ENCODE data around the gene PHC2. TPM values are rescaled to one million over a fixed set of nuclear protein-coding genes. Genes with fewer than 3 reads are reported as not detected.

Gene PHC2
- total RNA-seq, 1 donor from 2014 or later, result 48.0 TPM

GRCh38 chr1:33454646-33455282 is 23.9 kb upstream of the PHC2 start:
- ATAC-seq (no peak), DNase-seq (ENCODE audit: low spot score) (no peak)

DNA sequence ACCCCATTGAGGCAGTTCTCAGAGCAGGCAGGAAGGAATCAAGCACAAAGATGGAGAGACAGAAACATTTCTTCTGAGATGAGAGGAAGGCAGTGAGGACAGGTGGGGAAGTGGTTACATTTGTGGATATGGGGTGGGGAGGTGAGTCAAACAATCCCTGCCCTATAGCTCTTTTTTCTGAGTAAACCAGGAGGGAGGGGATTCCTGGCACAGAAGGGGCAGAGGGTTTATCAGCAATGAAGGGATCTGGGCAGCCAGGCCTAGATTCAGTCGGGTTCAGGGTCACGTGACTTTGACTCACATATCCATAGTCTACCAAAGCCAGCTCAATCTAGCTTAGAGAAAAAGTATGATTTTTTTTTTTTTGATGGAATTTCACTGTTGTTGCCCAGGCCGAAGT is 15.7 kb upstream of the PHC2 start:
- DNase-seq (ENCODE audit: low spot score), result no peak
- no peak for ATAC-seq

GRCh38 chr1:33445108-33445507 is 14.2 kb upstream of the PHC2 start:
- DNase-seq (ENCODE audit: low spot score) (no peak), ATAC-seq (no peak)

- ATAC-seq, result peak; percentile 57
- no peak for DNase-seq (ENCODE audit: low spot score)
Measured at GRCh38 chr1:33443705-33444180, 12.8 kb upstream of the PHC2 start.

DNA sequence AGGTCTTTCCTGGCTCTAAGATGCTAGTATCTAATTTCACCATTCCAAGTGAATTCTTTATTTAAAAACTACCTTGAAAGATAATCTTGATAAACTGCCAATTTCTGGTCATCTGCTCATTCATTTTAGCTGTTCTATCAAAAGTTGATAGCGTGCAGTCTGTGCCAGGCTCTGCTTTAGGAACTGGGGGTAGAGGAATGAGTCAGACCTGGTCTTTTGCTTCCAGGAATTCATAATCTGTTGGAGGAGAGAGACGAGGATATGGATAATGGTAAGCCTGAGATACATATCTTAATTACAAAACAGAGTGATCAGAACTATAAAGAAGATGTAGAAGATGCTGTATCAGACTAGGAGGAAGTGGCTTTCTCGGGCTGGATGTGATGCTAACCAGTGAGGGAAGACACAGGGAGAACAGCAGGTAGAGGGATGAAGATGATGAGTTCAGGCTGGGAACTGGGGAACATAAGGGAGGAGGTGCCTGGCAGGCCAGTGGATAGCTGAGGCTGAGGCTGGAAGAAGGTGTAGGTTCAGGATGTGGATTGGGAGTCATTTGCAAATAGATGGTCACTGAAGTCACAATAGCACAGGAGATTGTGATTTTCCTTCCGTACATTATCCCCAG is 12.3 kb upstream of the PHC2 start:
- ATAC-seq (no peak), DNase-seq (ENCODE audit: low spot score) (no peak)

- no peak for DNase-seq (ENCODE audit: low spot score)
- no peak for ATAC-seq
Measured at GRCh38 chr1:33442141-33442540, 11.2 kb upstream of the PHC2 start.

DNA sequence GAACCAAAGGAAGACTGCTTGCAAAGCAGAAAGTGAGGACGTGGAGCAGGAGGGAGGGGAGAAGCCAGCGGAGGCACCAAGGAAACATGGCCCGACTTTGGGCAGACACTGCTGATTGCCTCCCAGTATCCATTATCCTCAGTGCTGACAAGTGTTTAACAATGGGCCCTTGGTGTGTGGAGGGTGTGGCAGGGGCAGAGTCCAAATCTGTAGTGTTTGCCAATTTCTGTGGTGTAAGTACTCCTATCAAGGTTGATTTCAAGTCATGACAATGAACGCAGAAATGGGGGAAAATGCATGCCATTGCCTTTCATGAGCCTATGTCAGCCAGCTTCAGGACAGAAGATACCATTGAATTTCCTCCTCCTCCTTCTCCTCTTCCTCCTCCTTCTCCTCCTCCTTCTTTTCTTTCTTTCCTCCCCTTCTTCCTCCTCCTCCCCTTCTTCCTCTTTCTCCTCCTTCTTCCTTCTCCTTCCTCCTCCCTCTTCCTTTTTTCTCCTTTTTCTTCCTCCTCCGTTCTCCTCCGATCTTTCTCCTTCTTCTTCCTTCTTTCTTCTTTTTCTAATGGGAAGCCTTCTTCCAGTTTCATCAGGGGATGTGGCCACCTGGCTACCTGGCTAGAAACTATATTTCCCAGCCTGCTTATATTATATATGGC is 10.3 kb upstream of the PHC2 start:
- ATAC-seq, result no peak
- DNase-seq (ENCODE audit: low spot score), result no peak

DNA sequence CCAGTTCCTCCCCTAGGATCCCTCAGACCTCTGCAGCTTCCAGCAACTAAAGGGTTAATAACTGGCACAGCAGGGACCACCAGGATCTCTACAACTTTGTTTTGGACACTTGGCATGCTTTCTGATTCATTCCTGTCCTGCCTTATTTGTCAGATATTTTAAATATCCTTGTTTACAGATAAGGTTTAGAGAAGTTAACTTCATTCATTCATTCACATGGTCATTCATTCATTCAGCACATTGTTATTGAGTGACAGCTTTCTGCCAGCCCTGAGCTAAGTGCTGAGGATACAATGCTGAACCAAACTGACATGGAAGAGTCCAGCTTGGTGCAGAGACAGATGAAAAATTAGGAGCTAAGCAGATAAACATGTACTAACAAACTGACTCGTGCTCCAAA is 8.8 kb upstream of the PHC2 start:
- ATAC-seq, result no peak
- no peak for DNase-seq (ENCODE audit: low spot score)

DNA sequence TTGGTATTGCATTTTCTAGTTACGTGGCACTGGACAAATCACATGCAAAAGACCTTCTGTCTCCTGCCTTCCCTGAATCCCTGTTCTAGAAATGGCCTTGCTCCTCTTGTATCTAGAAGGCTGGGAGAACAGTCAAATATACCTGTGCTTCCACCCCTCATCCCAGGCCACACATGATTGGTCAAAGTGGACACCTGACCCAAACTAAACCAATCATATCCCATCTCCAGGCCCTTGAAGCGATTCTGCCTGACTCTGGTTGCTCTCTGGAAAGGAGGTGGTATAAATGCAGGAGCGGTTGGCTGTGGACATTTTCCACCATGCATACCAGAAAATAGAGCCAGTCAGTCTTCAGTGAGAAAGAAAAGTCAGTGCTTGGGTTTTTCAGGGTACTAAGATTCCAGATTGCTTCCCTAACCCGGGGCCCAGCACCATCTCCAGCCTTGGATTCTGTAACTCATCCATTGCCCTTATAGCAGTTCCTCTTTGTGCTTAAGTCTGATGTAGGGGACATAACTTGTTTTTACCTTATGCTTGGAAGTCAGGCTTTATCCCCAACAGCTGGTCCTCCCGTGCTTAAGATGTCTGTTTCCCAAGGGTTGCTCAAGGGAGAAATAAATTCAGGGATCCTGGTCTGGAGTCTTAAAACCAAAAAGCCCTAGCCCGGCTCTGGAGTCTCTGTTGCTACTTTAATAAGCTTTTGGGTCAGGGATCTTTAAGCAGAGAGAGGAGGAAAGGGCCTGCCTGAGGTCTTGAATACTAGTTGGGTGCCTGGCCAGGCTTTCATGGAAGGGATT is 7.7 kb upstream of the PHC2 start:
- DNase-seq (ENCODE audit: low spot score), result no peak

GRCh38 chr1:33436557-33437285 is 5.8 kb upstream of the PHC2 start:
- DNase-seq (ENCODE audit: low spot score) (no peak), ATAC-seq (no peak)

More for the DNA sequence above, 7.7 kb upstream of the PHC2 start:
- no peak for ATAC-seq

DNA sequence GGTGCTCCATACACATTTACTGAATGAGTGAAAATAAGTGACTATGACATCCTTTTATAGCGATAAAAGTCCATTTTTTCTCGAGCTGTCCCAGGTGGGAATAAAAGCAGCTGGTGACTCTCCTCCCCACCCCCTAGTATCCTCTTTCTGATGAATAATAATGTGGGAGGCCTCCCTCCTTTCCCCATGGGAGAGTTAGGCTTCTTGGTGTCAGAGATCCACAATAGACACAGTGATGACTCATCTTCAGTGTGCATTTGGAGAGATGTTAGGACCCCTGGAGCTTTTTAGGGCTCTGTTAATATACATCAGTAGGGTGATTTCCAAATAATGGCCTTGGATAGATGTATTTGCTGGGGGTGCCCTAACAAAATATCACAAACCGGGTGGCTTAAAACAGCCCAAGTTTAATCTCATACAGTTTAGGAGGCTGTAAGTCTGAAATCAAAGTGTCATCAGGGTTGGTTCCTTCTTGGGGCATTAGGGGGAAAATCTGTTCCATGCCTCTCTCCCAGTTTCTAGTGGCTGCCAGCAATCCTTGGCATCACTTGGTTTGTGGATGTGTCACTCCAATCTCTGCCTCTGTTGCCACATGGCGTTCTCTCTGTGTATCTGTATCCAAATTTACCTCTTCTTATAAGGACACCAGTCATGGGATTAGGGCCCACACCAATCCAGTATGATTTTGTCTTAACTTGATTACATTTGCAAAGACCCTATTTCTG is 4.4 kb upstream of the PHC2 start:
- ATAC-seq, result no peak
- no peak for DNase-seq (ENCODE audit: low spot score)

GRCh38 chr1:33434363-33434750 is 3.5 kb upstream of the PHC2 start:
- ATAC-seq (no peak), DNase-seq (ENCODE audit: low spot score) (no peak)

DNA sequence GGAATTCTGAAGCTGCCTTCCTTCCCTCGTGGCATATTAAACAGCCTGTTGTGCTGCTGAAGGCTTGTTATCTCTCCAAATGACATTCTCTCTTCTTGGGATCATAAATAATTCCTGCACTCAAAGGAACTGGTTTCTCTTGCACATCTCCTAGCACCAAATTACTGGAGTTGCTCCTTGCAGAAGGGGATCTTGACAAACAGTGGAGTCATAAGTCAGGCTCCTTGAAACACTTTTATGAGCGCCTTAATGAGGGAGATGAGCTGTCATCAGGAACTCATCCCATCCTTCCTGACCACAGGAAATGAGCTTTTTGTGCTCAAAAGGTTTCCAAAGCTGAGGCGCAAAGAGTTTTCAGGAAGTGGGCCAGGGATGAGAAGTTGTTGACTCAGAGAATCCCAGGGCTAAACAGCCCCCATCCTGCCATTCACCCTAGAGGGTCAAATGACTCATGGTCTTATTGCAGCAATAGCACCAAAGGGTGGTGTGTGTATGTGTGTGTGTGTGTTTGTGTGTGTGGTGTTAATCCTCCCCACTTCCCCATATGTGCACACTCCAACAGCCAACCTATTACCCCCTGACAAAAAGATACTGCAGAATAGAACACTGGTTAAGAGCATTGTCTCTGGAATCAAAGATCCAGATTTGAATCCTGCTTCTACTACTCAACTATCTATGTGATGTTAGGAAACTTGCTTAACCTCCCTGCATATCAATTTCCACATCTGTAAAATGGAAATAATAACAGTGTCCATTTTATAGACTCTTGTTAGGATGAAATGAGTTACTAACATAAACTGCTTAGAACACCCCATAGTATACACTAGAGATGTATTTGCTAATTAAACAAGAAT is 2.8 kb upstream of the PHC2 start:
- no peak for DNase-seq (ENCODE audit: low spot score)
- no peak for ATAC-seq

DNA sequence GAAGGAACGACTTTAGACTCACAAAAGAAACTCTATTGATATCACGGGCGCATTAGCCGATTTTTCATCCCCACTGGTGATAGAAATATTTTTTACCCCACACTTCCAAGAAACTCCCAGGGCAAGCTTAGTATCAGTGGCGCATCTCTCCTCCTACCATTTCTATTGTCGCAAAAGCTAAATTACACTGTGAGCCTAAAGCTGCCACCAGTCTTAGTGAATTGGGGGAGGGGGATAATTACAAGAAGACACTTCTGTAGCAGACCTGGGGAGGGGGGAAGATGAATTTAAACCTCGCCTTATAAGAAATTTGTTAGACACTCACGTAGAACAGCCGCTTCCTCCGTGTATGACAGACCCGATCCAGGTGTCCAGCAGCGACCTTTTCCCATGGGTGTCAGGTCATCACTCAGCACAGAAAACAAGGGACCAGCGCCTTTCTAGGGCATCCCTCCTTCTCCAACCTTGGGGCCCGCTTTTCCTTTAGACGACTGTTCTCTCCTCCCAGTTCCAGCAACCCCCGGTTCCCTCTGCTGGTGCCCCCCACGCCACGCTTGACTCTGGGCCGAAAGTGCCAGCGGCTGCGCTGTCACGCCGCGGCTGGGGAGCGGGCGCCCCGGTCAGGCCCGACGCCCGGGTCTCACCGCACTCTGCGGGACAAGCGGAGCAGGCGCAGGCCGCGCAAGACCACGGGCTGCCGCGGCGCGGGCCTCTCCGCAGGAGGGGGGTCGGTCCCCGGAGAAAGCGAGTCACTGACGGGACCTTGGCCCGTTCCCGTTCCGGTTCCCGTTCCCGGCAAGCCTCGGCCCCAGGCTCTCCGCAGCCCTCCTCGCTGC is 821 bp downstream of the PHC2 start:
- ATAC-seq (peak; percentile 21), DNase-seq (ENCODE audit: low spot score) (no peak)

DNA sequence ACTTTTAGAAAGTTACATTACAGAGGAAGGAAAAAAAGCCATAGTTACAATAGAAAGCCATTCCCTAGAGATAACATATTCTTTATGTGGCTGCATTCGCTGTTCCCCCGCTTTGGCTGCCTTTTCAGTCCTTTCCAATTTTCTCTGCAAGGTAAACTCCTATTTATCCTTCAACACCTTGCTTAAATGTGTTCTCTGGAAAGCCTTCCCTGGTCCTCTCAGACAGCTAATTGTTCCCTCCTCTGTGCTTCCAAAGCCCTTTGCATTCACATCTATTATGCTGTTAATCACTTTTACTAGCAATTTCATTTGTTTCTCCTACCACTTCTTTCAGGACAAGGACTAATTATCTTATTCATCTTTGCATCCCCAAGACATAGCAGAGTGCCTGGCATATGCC is 1.6 kb downstream of the PHC2 start:
- ATAC-seq (no peak), DNase-seq (ENCODE audit: low spot score) (no peak)

- ATAC-seq (no peak), DNase-seq (ENCODE audit: low spot score) (no peak)
Measured at GRCh38 chr1:33428661-33429060, 2.2 kb downstream of the PHC2 start.

DNA sequence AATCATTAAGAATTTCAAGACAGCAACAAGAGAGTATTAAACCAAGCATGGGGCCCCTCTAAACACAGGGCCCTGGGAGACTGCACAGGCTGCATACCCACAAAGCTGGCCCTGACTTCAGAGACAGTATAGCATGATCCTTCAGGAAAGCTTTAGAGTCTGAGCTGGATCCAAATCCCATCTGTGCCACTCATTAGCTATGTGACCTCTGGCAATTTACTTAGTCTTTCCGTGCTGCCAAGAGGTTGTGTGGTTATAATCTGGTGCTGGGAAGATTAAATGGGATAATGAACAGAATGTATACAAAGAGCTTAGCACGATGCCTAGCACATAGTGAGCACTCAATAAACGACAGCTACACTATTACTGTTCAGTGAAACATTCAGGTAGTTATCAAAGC is 4.0 kb downstream of the PHC2 start:
- DNase-seq (ENCODE audit: low spot score) (no peak), ATAC-seq (no peak)

GRCh38 chr1:33425900-33426299 is 5.0 kb downstream of the PHC2 start:
- DNase-seq (ENCODE audit: low spot score) (no peak), ATAC-seq (no peak)
